Hippocampal formation (tissue), 2 donors: Measurements from ENCODE around the gene STX7.

Experiments
- DNase-seq, 2 donors: peaks; one replicate each; lab custom pipeline; 2025; lab: John Stamatoyannopoulos, UW

STX7 gene

DNA sequence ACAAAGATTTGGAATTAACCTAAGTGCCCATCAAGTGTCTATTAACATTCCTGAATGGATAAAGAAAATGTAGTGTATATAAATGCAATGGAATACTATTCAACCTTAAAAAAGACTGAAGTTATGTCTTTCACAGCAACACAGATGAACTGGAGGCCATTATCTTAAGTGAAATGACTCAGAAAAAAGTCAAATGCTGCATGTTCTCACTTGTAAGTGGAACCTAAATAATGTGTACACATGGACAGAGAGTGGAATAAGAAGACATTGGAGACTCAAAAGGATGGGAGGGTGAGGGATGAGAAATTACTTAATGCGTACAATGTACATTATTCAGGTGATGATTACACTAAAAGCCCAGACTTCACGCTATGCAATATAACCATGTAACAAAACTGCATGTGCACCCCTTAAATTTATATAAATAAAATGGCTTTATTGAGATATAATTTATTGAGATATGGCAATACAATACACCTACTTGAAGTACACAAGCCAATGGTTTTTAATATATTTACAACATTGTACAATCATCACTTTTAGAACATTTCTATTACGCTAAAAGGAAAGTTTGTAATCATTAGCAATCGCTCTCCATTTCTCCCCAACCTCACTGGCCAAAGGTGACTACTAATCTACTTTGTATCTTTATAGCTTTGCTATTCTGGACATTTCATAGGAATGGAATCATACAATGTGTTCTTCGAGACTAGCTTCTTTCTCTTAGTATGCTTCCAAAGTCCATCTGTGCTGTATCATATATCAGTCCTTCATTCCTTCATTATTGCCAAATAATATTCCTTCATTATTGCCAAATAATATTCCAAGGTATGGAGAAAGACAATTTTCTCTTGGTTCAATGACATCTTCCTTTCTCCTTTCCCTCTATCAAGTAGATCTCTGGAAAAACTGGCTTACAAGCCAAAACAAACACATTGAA lies 5.8 kb downstream of the STX7 start:
- DNase-seq: no peak

DNA sequence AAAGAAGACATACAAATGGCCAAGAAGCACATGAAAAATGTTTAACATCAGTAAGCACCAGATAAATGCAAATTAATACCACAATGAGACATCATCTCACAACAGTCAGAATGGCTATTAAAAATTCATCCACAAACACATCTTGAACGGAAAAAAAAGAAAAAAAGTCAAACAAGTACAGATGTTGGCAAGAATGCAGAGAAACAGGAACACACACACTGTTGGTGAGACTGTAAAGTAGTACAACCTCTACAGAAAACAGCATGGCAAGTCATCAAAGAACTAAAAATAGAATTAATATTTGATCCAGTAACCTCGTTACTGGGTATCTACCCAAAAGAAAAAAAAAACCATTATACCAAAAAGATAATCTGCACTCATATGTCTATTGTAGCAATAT lies 6.5 kb downstream of the STX7 start:
- DNase-seq: no peak

DNA sequence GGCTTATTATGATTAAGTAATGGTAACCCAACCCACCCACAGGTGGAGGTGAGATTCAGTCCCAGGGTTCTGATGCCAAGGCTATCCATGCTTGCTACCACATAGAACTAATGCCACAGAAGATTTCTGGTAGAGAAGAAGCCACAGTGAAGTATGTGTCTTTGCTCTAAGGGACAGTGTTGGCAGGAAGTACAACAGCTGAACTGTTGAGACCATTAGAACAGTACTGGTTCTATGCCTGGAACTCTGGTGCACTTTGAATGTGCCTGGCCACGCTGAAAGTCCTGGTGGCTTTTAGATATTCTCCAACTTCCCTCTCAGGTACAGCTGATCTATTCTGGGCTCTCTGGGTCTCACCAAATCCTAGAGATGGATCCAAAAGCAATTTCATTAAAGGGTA lies 7.8 kb downstream of the STX7 start:
- no peak for DNase-seq

DNA sequence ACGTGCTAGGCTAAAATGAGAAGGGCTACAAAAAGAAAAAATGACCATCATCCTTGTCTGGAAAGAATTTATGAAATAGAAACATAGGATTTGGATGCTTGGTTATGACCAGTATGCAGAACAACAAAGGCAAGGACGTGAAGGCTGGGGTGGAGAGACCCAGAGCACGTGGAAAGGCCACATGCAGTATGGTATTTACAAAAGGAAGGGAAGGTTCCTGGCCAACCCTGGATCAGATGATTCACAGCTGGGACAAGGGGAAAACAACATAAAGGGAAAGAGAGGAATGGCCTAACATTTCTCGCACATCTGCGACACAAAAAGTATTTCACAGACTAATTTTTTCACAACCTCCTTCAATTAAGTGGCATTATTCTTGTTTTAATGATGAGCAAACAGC lies 8.2 kb downstream of the STX7 start:
- DNase-seq: no peak

DNA sequence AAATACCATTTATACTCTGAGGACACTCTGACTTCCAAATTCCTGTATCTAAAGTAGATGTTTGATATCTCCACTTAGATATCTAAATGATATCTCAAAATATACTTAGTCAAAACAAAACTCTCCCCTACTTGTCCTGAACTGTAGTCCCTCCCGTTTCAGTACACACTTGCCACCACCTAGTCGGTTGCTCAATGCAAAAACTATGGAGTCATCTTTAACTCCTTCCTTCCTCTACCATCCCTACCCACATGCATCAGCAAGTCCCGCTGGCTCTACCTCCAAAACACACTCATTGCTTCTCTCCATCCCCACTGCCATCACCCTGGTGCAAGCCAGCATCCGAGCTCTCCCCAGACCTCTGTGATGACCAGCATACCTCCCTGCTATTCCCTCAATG lies 13.2 kb downstream of the STX7 start:
- no peak for DNase-seq

DNA sequence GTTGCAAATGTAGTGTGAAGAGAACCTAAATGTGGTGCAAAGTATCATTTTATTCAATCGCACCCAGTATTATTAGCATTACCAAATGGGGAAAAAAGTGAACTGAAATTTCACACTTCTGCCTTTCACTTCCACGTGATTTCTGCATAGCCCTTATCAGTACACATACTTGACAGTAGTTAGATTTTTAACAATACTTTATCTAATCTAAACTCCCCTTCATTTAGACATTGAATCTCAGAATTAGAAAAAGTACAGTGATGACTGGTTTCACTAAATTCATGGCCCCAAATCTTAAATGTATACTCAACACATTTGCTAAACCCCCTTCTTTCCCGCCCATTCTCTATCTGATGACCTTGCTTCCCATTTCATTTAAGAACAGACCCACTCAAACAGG lies 14.3 kb downstream of the STX7 start:
- DNase-seq: no peak

DNA sequence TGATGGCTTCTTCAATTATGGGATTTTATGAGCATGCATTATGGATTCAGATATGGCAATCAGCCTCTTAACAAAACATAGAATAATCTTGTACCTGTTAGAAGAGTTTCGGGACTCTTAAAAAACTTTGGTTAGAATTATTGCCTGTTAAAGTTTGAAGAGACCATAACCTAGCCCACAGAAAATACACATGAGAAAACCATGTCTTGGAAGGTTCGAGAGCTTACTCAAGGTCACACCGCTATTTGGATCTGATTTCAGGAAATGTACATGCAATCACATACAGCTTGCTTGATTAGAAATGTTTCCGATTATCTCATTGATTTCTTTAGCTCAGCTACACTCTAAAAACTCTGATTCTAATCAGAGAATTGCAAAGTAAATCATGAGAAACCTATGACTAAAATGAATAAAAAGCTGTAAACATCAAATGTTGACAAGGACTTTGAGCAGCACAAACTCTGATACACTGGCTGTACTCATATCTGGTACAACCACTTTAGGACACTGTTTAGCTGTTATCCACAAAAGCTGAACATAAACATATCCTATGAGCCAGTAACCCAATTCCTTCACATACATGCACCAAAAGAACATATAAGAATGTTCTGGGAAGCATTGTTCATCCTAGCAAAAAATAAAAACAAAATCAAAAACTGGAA lies 16.3 kb downstream of the STX7 start:
- DNase-seq: no peak

DNA sequence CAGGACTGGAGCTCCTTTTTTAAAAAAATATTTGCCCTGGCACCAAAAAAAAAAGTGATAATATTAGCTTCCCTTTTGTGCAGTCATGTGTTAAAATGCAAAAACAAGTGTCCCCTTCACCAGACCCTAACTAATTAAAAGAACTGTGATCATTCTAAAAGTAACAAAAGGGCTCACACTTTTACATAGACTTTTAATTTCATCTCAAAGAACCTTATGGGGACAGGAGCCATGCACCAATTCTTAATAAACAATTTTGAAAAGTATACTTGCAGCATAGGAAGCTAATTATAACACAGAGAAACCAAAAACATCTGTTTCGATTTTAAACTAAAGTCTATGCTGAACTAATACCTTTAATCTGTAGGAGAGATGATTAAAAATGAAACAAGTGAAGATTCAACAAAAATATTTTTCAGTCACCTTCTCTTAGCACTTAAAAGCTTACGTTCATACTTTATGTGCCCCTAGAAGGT lies 17.3 kb downstream of the STX7 start:
- no peak for DNase-seq

DNA sequence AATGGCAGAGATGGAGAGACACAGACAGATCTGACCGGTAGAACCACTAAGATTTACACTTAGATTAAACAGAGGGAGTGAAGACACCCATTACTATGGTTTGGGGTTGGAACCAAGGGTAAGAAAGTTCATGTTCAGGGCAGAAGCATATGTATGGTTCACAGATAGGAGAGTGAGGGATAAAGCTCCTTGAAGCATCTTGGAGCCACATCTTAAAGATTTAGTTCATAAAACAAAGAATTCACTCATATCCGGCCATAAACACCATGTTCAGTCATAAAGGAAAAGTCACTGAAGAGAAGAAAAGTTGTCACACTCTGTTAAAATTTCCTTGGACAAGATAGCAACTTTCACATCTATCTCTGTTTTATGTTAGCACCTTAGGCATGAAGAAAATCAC lies 18.0 kb downstream of the STX7 start:
- no peak for DNase-seq

DNA sequence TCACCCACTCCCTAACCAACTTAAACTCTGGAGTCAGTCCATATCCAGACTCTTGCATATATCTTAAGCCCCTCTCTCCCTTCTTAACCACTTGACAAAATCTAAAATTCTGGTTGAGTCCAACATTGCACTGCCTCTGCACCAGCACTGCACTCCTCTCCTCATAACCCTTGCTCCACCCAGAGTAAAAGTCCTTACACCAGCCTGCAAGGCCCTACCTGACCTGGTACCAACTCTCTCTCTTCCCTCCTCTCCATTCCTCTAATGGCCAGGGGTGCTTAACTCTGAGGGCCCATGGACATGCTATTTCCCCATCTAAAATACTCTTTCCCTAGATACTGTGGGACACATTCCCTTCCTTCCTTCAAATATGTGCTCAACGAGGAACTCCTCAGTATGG lies 21.0 kb downstream of the STX7 start:
- no peak for DNase-seq

DNA sequence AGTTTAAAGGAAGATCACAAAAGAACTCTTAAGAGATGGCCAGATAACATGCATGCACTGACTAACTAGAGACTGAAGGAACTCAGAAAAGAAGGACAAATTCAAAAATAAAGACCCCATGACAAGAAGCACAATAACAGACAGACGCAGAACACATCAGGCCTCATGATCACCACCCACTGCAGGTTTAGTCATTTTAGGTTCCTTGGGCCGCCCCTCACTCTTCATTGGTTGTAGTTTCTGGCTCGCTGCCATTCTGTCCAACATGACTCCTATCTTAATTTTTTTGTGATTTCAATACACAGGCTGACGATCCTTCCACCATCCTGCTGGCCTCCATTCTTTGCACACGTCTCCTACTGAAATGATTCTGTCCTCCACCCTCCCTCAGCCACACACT lies 21.6 kb downstream of the STX7 start:
- DNase-seq: no peak

DNA sequence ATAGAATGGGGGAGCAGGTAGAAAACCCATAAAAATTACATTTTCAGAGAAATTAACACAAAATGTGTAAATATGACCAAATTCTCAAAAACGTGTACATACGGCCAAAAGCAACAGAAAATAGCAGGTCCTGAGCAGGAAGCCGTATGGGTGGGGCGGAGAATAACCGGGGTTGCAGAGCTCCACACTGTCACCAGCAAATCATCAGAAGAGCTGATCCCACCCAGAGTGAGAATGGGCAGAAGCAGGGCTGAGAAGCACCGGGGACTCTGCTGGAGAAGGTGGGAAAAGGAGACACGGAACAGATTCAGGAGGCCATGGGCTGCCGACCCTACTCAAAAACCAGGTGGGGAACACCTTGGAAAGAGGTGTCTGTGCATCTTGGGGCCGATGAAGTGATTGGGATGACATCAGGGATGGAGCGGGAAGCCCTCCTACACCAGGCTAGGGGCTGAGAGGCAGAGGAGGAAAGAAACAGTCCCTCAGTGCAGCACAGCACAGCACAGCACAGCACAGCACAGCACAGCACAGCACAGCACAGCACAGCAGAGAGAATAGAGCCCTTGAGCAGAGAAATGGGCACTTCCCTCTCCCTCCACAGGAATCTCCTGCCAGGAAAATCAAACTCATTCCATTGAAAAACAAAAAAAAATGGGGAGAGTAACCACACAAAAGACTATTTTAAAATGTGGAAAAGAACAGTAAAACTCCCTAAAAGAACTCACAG lies 22.3 kb downstream of the STX7 start:
- DNase-seq: no peak

DNA sequence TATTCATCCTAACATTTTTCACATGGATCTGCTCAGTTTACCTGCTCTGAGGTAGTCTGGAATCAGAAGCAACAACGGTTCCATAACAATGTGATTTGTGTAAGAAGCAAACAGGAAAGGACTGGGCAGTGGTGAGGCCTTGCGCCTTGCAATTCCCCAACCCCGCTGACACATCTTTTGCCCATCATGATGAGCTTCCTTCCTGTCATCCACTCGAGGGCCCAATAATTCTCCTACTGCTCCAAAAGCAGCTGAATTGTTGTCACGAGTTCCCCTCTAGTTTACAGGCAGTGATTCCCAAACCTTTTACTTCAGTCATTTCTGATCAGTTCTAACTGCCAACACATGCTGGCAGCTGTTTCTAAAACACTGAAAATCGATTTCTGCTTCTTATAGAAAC lies 22.9 kb downstream of the STX7 start:
- peak; percentile 27 to 28 for DNase-seq

DNA sequence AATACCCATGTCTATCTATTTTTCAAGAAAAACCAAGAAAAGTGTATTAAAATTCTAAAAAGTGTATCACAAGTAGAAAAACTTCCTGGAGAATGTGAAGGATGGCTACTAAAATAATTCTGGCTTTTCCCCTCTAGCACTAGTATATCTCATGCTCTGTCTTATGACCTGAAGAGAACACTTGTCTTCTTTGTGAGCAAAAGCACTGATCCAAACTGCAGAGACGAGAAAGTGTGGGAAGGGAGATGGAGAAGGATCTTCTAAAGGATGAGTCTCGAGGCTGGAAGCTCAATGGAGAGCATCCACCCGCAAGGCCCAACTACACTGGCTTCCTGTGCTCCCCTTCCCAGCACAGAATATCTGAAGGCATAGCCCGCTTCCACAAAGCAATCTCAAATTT lies 23.5 kb downstream of the STX7 start:
- no peak for DNase-seq

DNA sequence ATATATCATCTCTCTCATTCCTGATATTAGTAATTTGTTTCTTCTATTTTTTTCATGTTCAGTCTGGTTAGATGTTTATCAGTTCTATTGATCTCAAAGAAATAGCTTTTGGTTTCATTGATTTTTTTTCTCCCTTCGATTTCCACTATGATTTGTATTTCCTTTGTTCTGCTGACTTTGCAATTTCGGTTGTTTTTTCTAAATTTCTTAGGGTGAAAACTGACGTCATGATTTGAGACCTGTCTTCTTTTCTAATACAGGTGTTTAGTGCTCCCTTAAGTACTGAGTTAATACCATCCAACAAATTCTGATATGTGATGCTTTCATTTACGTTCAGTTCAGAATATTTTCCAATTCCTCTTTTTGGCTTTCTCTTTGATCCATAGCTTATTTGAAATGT lies 25.2 kb downstream of the STX7 start:
- no peak for DNase-seq

DNA sequence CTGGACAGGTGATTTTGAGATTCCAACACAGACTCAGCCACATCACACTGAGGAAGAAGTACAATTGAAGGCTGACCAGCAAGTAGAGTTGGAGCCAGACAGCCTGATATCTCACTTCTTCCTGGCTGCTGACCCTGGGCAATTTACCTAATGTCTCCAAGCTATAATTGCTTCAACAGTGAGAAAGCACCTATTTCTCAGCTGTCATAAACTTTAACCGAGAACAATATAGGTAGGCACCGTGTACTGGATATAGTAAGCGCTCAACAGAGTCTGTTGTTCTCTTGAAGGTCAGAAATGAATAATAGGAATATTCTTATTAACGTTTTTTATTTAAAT lies 28.3 kb downstream of the STX7 start:
- DNase-seq: no peak

DNA sequence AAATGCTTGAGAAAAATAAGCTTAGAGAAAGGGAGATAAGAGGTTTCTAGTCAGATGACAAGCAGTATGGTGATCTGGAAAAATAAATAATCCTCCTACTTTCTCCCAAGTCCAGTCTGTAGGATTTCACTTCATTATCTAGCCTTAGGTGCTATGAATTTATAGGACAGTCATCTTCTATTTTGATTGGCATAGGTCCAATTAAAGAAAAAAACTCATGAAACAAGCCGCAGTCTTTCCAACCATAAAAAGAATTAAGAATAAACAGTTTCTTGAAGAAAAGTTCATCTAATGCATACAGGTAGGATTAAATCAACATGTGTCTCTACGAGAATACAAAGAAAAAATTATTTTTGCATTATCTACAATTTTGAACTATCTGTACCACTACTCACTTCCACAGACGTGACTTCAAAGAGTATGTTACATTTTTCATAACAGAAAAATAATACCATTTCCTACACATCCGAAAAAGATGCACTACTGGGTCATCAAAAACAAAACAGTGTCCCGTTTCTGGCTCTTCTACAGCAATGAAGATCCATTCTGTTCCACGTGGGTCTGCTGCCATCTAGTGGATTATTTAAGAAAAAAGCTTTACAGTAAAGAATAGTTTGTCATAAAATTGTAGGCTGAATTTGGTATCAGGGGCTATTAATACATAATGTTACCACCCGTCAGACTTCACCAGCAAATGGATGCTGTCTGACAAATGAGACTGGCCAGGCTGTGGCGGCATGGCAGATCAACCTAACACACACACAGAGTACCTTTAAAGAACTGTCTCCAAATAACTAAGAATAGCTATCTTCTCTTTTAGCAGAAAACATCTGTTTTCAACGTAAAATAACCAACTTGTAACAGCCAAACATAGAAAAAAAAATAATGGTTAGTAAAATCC lies 28.9 kb downstream of the STX7 start:
- peak in 1 of 2 donors; percentile 78 for DNase-seq

DNA sequence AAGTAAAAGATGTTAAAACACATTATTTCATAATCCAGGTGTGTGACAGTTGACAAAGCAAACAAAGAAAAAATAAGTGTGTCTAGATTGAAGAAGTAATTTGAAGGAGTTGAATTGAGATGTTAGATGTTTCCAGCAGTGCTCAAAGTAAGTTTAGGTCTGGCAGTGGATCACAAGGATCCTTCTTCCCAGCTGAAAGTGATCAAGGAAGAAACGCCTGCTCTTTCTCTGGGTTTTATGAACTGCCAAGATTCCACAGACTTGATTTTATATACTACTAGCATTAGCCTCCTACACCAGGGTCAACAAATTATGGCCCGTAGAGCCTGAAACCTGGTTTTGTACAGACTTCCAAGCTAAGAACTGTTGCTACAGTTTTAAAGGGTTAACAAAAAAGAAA lies 30.3 kb downstream of the STX7 start:
- no peak for DNase-seq

DNA sequence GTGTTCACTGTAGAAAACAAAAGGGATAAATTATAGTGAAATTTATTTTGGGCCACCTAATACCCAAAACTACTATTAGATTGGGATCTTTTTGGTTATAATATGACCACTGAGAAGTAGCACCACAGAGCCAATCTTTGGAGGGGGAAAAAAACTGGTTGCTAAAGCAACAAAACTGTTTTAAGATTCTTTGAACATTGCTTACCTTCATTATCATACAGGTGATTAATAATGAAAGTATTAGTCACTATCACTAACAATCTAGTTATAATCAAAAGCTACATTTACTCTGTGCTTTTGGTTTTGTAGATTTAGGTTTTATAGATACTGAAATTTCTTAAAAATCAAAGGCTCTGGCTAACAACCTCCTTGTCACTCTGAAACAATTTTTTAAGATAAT lies 31.7 kb downstream of the STX7 start:
- DNase-seq: no peak

DNA sequence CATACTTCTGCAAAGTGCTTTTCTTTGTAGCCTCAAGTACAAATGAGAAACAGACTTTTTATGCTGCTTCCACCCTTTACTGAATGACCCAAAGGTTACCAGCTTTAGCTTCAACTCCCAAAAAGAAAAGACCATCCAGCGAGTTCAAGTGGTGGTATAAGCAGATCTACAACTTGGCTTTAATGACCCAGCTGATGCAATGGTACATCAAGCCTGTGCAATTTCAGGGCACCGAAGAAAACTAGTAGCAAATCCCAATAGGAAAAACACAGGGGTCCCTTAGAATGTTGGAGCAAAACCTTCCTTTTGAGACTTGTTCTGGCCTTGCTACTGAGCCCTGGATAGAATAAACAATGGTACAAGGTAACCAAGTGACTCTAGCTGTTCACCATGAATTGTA lies 33.8 kb downstream of the STX7 start:
- no peak for DNase-seq

DNA sequence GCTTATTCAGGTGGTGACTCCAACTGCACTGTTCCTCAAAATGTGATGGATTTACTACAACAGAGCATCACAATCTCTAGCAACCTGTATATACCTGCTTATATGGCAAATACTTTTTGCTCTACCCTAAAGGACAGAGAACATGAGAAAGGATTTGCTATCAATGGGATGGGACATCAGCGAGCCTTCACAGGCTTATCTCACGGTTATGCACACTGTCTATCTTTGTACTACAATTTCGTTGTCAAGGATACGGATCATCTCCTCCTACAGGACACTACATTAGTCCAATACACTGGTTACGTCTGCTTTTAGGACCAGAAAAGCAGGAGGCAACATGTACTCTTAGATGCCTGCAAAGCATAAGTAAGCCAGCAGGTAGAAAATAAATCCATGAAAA lies 34.2 kb downstream of the STX7 start:
- no peak for DNase-seq

DNA sequence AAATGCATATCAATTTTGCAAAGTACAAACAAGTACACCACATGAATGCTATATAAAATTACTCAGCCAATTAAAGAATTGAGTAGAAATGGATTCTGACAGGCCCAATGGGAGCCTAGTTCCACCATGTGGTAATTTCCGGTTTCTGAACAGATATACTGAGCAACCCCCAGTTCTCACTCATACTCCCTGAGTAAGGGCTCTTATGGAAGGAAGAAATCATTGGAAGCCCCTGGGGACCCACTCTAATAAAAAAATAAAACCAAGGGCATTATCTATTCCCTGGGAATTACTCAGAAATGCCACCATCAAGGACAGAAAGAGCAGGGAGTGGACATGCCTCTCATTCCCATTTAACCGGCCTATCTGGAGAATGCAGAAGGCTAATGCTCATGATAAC lies 34.6 kb downstream of the STX7 start:
- no peak for DNase-seq
